ENCODE results near the gene AGAP2. TPM values are rescaled to one million over a fixed set of nuclear protein-coding genes. Genes with fewer than 3 reads are reported as not detected.

AGAP2 gene
- total and polyA plus RNA-seq, 2 donors (not counting 1 experiment from before 2014, with no cell fraction given), result 22.2 to 27.0 TPM

GRCh38 chr12:57755454-57756372 is 17.2 kb upstream of the AGAP2 start:
- ATAC-seq (ENCODE audit: low read depth), result peak; percentile 6
- CTCF ChIA-PET, result interaction anchor here (0.8 to 2.6 kb wide), 20 partner anchors 7 to 149 kb away, joined by 3 to 37 read pairs (median 5); partner anchors contain the start of genes CYP27B1, EEF1AKMT3, METTL1 and TSFM

More at GRCh38 chr12:57755454-57756372, 17.2 kb upstream of the AGAP2 start:
- no peaks in the 10 kb centered on the region for H3K9me3 Mint-ChIP-seq (ENCODE audit: insufficient read depth)
- H3K27ac Mint-ChIP-seq, result peak overlapping the region; percentile 95
- Histone ChIP-seq H2AFZ (ENCODE audit: insufficient read depth, low read depth, low read length, poor library complexity, severe bottlenecking) (peak overlapping the region; percentile 55), H3K79me2 (ENCODE audit: control insufficient read depth, insufficient read depth, low read length) (peaks cover 48% of the 10 kb centered on the region), H4K20me1 (ENCODE audit: control insufficient read depth, insufficient read depth, low read length, poor library complexity, severe bottlenecking) (peaks cover 47% of the 10 kb centered on the region), H3K27ac (ENCODE audit: low read length in 2 of 2) (peak overlapping the region; percentile 78 to 90), H3K4me1 (ENCODE audit: control insufficient read depth in 2 of 2, insufficient read depth in 2 of 2, low read length in 2 of 2) (peaks cover 44 to 65% of the 10 kb centered on the region in 2 donors), H3K9me3 (ENCODE audit: control extremely low read depth in 1 of 3, control insufficient read depth in 2 of 3, insufficient read depth in 1 of 3, low read length in 2 of 3) (no peaks in the 10 kb centered on the region), H3K4me3 (ENCODE audit: control extremely low read depth in 1 of 5, extremely low read depth in 1 of 5, insufficient read depth in 1 of 5, low read depth in 2 of 5, low read length in 4 of 5) (peak overlapping the region; percentile 67 to 87 (median 85)), H3K4me2 (replicated peaks; ENCODE audit: low read depth, low read length, poor library complexity, severe bottlenecking) (peak overlapping the region; percentile 90), H3K9ac (ENCODE audit: low read length) (peak overlapping the region; percentile 80), H3K36me3 (replicated peaks in 1 of 2; ENCODE audit: control extremely low read depth in 1 of 2, control insufficient read depth in 1 of 2, extremely low read depth in 1 of 2, insufficient read depth in 2 of 2, low read length in 1 of 2) (peaks cover 1 to 34% of the 10 kb centered on the region in 2 experiments), H3K27me3 (replicated peaks in 1 of 4; ENCODE audit: control extremely low read depth in 1 of 4, control insufficient read depth in 3 of 4, insufficient read depth in 4 of 4, low read length in 3 of 4) (no peaks in the 10 kb centered on the region)
- no peaks in the 10 kb centered on the region for H3K27me3 Mint-ChIP-seq
- peaks cover 69% of the 10 kb centered on the region for H3K4me1 Mint-ChIP-seq
- peak; percentile 76 for DNase-seq
- TF ChIP-seq EZH2 (IDR thresholded peaks at IDR 0.05; ENCODE audit: borderline replicate concordance, insufficient read depth, low read depth, low read length, poor library complexity, severe bottlenecking), result no peak
- no peak for TF ChIP-seq CTCF (IDR thresholded peaks at IDR 0.05)
- whole genome bisulfite sequencing (ENCODE audit: insufficient coverage), result under 1% methylated on average over 63 of the region's 76 CpGs
- POLR2A ChIA-PET, result interaction anchor here (0.8 to 1.4 kb wide), 6 partner anchors 10 to 185 kb away, joined by 3 to 7 read pairs (median 4); partner anchors contain the start of genes ATP23, CTDSP2, OS9 and TSPAN31
- intact Hi-C loops (cut with micrococcal nuclease), result loop anchor here (1.0 to 10.0 kb wide), 8 partner anchors 10 to 671 kb away; partner anchors contain the start of genes CTDSP2, GLI1, INHBE and MARS1
- peak overlapping the region; percentile 94 for H3K4me3 Mint-ChIP-seq
